ENCODE results near the gene RPS16.

The RPS16 gene

GRCh38 chr19:39408392-39409207, 27.1 kb downstream of the RPS16 start:
- no peak for TF ChIP-seq CTCF (IDR thresholded peaks at IDR 0.05)
- H3K27ac ChIP-seq = peak overlapping the region; percentile 98

GRCh38 chr19:39407660-39408391, 27.9 kb downstream of the RPS16 start:
- peak overlapping the region; percentile 98 for H3K27ac ChIP-seq
- TF ChIP-seq CTCF (IDR thresholded peaks at IDR 0.05) (no peak), ZFX (IDR thresholded peaks at IDR 0.05; ENCODE audit: borderline replicate concordance) (no peak)

- H3K27ac ChIP-seq = peak overlapping the region; percentile 98
- TF ChIP-seq CTCF (IDR thresholded peaks at IDR 0.05) = no peak
- no peak for TF ChIP-seq ZFX (IDR thresholded peaks at IDR 0.05; ENCODE audit: borderline replicate concordance)
Observed at GRCh38 chr19:39407410-39407659, 28.4 kb downstream of the RPS16 start.

GRCh38 chr19:39406656-39407409, 28.9 kb downstream of the RPS16 start, which contains the start of gene ZFP36:
ZFP36 (plus strand) TSS chr19:39406847; CDS start chr19:39406905, 58 bp downstream.
- TF ChIP-seq CTCF (IDR thresholded peaks at IDR 0.05) (no peak), ZFX (IDR thresholded peaks at IDR 0.05; ENCODE audit: borderline replicate concordance) (no peak)
- peak within 1 kb of the TSS; percentile 98 for H3K27ac ChIP-seq

- H3K27ac ChIP-seq = peak overlapping the region; percentile 98
- TF ChIP-seq ZFX (IDR thresholded peaks at IDR 0.05; ENCODE audit: borderline replicate concordance) (no peak), CTCF (IDR thresholded peaks at IDR 0.05) (no peak)
Observed at GRCh38 chr19:39405958-39406655, 29.6 kb downstream of the RPS16 start.

GRCh38 chr19:39405261-39405957, 30.3 kb downstream of the RPS16 start:
- no peak for TF ChIP-seq CTCF (IDR thresholded peaks at IDR 0.05)
- TF ChIP-seq ZFX (IDR thresholded peaks at IDR 0.05; ENCODE audit: borderline replicate concordance) = no peak
- peak overlapping the region; percentile 98 for H3K27ac ChIP-seq
